ENCODE data around the gene DYNLT2B.
"Not testable (repeated sequence)": the region's sequence is repeated elsewhere in the genome, so short reads cannot be mapped to it uniquely, and the experiment has no call there.

The DYNLT2B gene

GRCh38 chr3:196317687-196318467, at the start of gene DYNLT2B:
DYNLT2B (minus strand) TSS chr3:196318240; CDS start chr3:196318152, 88 bp downstream.
- peak; percentile 33 for DNase-seq

GRCh38 chr3:196365736-196366135, 47.7 kb upstream of the DYNLT2B start:
- no peak for DNase-seq

GRCh38 chr3:196360586-196360985, 42.5 kb upstream of the DYNLT2B start:
- DNase-seq = no peak

GRCh38 chr3:196358540-196358939, 40.5 kb upstream of the DYNLT2B start:
- not testable (repeated sequence) for DNase-seq

DNA sequence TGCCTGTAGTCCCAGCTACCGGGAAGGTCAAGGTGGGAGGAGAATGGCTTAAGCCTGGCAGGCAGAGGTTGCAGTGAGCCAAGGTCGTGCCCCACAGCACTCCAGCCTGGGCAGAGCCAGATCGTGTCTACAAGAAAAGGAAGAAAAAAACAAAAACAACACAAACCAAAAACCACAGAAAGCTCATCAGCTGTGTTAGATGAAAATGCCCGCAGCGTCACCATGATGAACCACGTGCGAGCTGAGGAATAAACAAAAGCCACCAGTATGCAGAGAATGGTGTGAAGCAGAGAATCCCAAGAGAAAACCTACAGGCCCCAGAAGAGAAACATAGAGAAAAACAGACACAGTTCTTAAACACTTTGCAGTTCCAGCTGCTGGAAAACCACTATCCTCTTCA, 39.9 kb upstream of the DYNLT2B start:
- no peak for DNase-seq

GRCh38 chr3:196356556-196356955, 38.5 kb upstream of the DYNLT2B start:
- DNase-seq = no peak

- no peak for DNase-seq
Measured at GRCh38 chr3:196355668-196356067, 37.6 kb upstream of the DYNLT2B start.

DNA sequence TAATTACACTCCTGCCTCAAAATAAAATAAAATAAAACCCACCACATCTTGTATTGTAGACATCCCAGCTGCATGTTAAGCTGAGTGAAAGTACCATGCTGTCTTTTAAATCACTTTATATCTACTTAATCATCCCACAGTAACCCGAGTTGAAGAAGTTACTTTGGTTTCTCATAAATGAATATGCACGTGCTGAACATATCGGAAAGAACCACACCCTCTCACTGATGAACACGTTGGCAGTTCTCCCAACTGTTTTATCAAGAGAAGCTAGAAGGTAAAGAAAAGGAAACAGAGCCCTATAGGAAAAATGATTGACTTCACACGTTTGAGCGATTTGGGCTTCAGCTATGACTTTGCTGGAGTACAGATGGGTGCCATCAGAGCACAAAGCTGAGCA, 36.1 kb upstream of the DYNLT2B start:
- DNase-seq = no peak

DNA sequence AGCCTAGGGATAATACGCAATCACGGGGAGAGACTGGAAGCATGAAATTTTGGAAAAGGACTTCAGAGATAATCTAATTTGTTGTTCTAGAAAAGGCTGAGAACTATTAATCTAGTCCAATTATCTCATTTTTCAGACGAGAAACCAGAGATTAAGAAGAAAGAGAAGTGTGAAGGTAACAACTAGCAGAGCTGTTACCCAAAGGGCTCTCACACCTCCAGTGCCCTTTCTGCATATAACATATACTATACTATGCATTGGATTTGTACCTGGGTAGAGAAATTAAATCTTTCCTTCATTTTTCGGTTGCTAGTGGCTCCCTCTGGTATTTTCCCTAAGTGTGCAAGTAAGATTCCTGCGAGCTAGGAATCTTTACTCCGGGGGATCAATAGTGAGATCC, 33.5 kb upstream of the DYNLT2B start:
- DNase-seq = no peak

- no peak for DNase-seq
Measured at GRCh38 chr3:196350067-196350466, 32.0 kb upstream of the DYNLT2B start.

DNA sequence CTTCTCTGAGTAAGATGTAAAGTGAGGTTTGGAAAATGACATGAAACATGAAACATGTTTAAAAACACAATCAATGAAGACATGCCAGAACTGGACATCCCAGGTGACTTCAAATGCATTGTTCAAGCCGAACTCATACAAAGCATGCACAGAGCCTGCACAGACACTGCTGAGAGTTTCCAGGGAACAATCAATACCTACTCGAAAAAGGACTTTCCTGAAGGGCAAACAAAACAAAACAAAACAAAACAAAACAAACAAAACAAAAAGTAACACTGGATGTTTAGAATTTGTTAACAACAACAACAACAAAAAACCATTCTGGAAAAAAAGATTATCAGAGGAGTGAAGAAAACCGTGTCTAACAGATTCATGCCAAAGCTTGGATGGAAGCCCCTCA, 30.7 kb upstream of the DYNLT2B start:
- DNase-seq = no peak

- DNase-seq = no peak
Measured at GRCh38 chr3:196344663-196345062, 26.6 kb upstream of the DYNLT2B start.

DNA sequence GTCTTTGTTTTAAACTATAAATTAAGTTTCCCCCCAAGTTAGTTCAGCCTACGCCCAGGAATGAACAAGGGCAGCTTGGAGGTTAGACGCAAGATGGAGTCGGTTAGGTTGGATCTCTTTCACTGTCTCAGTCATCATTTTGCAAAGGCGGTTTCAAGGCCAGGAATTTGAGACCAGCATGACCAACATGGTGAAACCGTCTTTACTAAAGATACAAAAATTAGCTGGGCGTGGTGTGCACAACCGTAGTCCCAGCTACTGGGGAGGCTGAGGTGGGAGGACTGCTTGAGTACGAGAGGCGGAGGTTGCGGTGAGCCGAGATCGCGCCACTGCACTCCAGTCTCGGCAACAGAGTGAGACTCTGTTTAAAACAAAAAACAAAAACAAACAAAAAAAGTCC, 25.9 kb upstream of the DYNLT2B start:
- DNase-seq = not testable (repeated sequence)

DNA sequence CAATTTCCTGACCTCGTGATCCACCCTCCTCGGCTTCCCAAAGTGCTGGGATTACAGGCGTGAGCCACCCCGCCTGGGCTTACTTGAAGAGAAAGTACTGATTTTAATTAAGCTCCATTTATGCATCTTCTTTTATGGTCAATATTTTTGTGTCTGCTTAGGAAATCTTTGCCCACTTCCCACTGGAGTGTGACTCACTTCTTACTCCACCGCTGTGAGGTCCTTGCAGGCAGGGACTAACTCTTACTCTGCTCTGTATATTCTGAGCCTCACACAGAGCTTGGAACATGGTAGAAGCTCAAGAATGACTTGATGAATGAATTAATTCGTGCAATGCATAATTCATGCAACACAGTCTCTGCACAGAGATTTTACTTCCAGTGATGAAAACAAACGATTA, 23.1 kb upstream of the DYNLT2B start:
- no peak for DNase-seq

DNA sequence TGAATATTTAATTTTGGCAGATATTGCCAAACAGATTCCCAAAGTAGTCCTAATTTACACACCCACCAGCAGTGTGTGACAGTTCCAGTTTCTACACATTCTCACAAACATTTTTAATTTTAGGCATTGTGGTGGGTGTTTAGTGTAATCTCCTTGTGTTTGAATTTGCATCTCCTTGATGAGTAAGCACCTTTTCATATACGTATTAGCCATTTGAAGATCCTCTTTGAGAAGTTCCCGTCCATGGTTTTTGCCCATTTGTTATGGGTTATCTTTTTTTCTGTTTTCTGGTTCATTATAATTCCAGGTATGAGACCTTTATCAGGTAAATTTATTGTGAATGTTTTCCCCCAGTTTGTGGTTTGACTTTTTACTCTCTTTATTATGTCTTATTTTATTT, 22.4 kb upstream of the DYNLT2B start:
- no peak for DNase-seq

- no peak for DNase-seq
Measured at GRCh38 chr3:196339493-196340254, 21.6 kb upstream of the DYNLT2B start.

- DNase-seq = no peak
Measured at GRCh38 chr3:196339044-196339443, 21.0 kb upstream of the DYNLT2B start.

- peak; percentile 51 for DNase-seq
Measured at GRCh38 chr3:196336319-196337145, 18.5 kb upstream of the DYNLT2B start.

GRCh38 chr3:196335503-196335948, 17.5 kb upstream of the DYNLT2B start:
- DNase-seq = no peak

DNA sequence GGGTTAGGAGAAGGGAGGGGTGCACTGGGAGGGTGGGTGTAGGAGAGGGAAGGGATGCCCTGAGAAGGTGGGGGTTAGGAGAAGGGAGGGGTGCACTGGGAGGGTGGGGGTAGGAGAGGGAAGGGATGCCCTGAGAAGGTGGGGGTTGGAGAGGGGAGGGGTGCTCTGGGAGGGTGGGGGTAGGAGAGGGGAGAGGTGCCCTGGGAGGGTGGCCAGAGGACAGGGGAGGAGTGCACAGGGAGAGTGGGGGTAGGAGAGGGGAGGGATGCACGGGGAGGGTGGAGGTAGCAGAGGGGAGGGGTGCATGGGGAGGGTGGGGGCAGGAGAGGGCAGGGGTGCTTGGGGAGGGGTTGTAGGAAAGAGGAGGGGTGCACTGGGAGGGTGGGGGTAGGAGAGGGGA, 16.9 kb upstream of the DYNLT2B start:
- DNase-seq = no peak

GRCh38 chr3:196332168-196332567, 14.1 kb upstream of the DYNLT2B start:
- no peak for DNase-seq

DNA sequence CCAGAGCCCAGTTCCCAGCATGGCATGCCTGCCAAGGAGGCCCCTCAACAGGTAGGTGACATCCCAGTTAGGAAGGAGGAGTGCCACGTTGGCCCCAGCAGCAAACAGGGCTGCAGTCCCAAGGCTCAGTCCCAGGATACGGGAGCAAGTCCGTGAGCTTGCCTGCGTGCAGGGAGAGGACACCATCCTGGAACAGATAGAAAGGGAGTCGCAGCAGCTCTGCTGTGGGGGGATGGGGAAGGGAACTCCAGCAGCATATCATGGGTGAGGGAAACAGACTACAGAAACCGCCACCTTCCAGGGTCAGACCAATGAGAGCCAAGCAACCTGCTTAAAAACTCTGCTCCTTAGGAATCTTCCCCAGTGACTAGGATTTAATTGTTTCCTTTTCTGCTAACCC, 9.4 kb upstream of the DYNLT2B start:
- no peak for DNase-seq

DNA sequence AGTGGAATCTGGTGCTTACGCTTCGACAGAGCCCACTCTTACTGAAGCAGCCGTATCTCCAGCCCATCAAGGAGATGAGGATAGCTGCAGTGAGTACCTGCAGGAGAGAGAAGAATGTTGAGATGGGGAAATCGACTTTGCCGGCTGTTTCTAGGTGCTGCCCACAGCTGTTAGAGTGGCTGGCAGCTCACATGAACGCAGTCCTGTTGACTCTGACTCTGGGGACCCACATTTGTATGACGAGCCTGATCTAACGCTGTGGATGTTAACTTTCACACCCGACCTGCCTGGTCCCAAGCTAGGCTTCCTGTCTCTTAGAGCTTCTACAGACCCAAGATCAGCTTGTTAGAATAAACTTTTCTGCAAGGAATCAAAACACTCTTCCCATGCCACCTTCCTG, 8.9 kb upstream of the DYNLT2B start:
- DNase-seq = no peak

Data from SHP77 treated with DMSO at 0.1 percent for 48 hours (cell line).